Stimulated activated naive CD4-positive, alpha-beta T cell treated with Interleukin-2 at 50 U/mL for 16 hours (primary cell): ENCODE measurements around the gene TMEM47.

ENCODE experiments used
- DNase-seq: peaks from one replicate; lab custom pipeline; 2025; lab: John Stamatoyannopoulos, UW

The TMEM47 gene

GRCh38 chrX:34656842-34657725 lies at the start of gene TMEM47:
TSS of gene TMEM47 (minus strand) at chrX:34657285. CDS start at chrX:34657029, 256 bp downstream.
- no peak for DNase-seq

DNA sequence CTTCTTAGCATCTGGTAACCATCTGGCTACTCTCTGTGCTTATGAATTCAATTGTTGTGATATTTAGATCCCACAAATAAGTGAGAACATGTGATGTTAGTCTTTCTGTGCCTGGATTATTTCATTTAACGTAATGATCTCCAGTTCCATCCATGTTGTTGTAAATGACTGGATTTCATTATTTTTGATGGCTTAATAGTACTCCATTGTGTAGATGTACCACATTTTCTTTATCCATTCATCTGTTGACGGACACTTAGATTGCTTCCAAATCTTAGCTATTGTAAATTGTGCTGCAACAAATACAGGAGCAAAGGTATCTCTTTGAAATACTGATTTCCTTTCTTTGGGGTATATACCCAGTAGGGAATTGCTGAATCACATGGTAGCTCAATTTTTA lies 30.0 kb upstream of the TMEM47 start:
- DNase-seq = no peak

DNA sequence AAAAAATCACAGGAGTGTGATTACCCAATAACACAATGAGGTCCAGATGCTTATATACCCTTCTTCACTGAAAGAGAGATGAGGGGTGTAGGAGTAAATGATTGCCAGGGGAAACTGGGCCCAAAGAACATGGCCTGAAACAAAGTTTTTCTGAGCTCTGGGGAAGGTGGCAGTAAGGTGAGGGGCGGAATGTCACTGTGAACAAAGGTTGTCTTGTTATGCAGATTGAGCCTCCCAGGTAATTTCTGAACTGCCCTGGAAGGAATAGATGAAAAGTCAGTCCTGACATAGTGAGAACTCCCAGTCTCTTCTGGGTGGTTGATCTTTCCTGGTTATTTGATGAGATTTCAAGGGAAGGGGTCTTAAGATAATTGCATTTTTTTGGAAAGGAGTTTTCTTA lies 2.5 kb upstream of the TMEM47 start:
- no peak for DNase-seq

DNA sequence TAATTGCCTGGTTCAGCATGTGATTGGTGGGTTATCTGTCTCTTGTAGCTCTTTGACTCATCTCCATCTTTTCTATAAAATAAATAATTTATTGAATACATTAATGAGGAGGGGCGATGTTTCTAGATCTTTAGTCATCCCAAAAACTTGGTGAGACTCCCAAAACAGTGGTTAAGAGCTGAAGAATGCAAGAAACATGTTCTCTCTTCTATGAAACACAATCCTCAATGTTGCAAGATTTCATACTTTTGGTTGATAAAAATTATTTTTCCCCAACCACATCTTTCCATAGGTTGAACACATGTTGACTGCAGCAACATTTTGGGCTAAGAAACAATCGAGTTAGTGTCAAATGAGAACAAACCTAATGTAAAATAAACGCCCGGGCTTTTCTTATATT lies 1.2 kb upstream of the TMEM47 start:
- no peak for DNase-seq

DNA sequence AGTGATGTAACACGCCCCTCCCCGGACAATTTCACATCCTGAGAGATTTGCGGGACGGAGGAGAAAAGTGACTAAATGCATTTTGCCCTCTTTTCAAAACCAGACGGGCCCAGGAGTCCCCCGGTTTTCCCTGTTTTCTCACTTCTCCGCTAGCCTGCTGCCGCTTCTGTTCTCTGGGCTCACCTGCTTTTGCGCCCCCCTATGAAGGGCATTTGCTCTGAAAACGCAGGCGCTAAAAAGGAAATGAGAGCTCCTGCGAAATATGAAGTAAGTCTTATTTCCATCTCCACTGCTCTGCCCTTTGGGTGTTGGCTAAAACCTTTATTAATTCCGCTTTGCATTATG lies 613 bp upstream of the TMEM47 start:
- DNase-seq = no peak

- DNase-seq = no peak
Measured at GRCh38 chrX:34656467-34656841, 631 bp downstream of the TMEM47 start.

GRCh38 chrX:34655501-34656455 lies 1.3 kb downstream of the TMEM47 start:
- no peak for DNase-seq

GRCh38 chrX:34654696-34655490 lies 2.2 kb downstream of the TMEM47 start:
- DNase-seq = no peak

DNA sequence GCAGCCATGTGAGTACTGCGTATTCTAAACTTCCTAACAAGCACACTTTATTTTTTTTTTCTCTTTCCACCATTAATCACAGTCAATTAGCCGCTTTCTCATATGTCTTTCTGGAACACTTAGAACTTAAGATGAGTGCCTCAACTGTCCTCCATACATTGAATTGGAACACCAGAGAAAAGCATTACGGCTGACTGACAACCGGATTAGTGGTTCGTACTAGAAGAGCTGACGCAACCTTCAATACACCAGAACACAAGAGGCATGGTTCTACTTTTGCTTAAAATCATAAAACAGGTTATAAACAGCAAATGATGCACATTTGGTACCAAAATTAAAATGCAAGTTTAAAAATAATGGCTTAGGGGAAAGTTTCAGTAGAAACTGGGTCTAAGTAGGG lies 3.3 kb downstream of the TMEM47 start:
- DNase-seq = no peak

DNA sequence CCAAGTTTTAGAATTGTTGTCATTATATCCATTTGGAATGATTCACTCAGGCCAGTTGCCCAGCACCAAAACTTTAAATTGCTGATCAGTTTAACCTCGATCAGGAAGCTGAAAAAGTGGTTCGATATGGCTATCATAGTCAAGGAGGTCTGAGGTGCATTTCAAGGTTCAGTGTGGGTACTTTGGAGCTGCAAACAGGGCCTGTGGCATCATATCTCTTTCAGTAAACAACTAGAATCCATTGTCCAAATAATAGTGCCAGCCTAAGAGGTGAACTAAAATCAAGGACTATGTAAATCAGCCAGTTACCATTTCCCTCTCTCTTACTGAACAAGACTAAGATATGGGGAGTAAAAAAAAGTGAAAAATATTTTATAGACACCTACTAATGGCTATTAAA lies 14.2 kb downstream of the TMEM47 start:
- no peak for DNase-seq

DNA sequence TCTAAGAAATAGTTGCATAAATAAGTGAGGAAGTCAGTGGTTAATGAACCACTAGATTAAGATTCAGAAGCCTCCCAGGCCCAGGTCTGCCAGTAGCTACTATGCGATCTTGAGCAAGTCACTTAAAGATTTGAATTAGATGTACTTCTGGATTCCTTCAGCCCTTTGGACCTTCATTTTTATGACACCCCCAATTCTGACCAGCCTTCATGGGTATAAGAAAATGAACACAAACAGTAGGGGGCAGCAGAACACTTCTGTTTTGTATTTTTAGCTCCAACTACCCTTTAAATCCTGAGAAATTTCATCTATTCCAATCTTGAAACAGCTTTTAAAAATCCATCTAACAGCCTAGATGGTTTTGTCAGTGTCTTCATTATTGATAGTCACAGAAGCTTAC lies 19.0 kb downstream of the TMEM47 start:
- no peak for DNase-seq

GRCh38 chrX:34634349-34634748 lies 22.7 kb downstream of the TMEM47 start:
- no peak for DNase-seq

DNA sequence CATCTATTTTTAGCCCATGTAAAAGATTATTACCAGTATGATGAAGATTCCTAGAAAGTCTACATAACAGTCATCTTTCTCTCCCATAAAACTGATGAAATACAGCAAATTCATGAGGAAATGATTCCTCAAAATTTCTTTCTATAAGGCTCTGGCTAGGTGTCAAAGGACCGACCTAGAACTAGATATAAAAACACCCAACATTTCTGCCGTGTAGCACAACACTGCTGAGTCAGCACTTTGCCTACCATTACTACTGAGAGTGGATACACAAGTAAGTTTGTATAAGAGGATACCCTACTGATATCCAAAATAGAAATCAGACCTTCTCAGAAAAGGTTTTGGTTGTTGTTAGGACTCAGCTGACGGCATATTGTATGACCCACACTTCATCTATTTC lies 24.7 kb downstream of the TMEM47 start:
- no peak for DNase-seq

- DNase-seq = no peak
Measured at GRCh38 chrX:34631479-34632220, 25.4 kb downstream of the TMEM47 start.

GRCh38 chrX:34629572-34629971 lies 27.5 kb downstream of the TMEM47 start:
- no peak for DNase-seq

DNA sequence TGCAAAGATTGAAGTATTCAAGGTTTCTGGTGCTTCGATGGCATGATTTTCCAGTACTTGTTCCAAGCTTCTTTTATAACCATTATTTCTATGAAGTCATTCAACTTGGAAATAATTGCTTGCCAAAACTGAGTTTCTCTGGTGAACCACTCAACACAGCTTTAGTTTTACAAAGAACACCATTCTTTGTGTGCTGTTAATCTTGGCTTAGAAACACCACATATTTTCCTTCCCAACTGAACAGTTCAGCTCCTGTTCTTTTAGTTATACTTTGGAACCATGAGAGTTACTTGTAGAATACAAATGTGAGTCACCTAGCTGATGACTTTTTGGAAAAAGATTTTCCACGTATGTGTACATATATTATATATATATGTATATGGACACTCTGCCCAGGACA lies 32.7 kb downstream of the TMEM47 start:
- DNase-seq = no peak

GRCh38 chrX:34619920-34620319 lies 37.2 kb downstream of the TMEM47 start:
- no peak for DNase-seq

DNA sequence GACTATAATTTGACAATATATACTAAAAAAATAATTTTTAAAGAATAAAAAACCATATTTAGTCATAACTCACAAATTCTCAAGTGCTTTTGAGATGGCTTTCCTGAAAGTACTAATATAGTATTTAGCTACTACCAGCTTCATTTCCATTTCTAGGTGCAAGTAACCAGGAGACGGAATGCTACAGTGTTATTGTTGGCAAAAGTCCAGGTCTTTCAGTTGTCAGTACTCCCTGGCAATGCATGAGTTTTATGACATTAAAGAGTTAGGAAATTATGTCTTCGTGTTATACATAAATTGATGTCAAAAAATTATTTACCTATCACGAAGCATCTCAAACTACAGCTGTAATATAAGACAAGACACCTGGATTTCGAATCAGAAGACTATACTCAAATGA lies 45.0 kb downstream of the TMEM47 start:
- no peak for DNase-seq

DNA sequence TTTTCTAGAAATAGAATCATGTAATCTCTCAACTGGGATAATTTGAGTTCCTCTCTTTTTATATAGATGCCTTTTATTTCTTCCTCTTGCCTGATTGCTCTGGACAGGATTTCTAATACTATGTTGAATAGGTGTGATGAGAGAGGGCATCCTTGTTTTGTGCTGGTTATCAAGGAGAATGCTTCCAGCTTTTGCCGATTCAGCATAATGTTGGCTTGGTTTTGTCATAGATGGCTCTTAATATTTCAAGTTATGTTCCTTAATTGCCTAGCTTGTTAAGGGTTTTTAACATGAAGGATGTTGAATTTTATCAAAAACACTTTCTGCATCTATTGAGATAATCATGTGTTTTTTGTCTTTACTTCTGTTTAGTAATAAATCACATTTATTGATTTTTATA lies 58.7 kb downstream of the TMEM47 start:
- no peak for DNase-seq

DNA sequence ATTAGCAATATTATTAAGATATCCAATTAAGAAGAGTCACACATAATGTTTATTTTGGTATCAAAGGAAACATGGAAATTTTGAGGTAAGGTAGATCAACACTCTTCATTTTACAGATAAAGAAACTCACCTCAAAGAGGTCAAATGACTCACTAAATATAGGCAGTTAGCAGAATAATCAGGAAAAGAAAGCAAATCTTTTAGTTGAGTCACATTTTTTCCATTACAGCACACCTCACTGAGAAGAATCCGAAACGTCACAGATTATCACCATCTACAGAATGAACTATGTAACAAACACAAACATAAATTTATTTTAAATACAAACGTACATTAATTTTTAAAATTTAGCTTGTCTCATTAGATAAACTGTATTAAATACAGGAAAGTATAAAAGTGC lies 70.1 kb downstream of the TMEM47 start:
- no peak for DNase-seq

GRCh38 chrX:34586346-34586911 lies 70.7 kb downstream of the TMEM47 start:
- DNase-seq = no peak
